ENCODE data around the gene CEP170B. TPM values are rescaled to one million over a fixed set of nuclear protein-coding genes. Genes with fewer than 3 reads are reported as not detected.

Gene CEP170B
- polyA plus RNA-seq, 2 of the 4 experiments (the other 2 are of a cell fraction), result 4.5 to 13.5 TPM

GRCh38 chr14:104935955-104936354, 70.9 kb downstream of the CEP170B start:
- POLR2A ChIA-PET, result interaction anchor here (2.5 to 3.5 kb wide), 2 partner anchors 34 to 37 kb away, joined by 9 to 22 read pairs; no protein-coding TSS in a partner anchor
- CTCF ChIA-PET, result interaction anchor here (1.1 to 8.8 kb wide), 6 partner anchors 11 to 110 kb away, joined by 3 to 86 read pairs (median 29); partner anchors contain the start of gene PLD4
- no peak for FAIRE-seq
- ATAC-seq, result no peak
- peaks cover 7% of the 10 kb centered on the region; the same call in 1 of the 3 replicates for H3K4me1 ChIP-seq
- no peaks in the 10 kb centered on the region for H3K9me3 ChIP-seq
- no peak for TF ChIP-seq SREBF2 (IDR thresholded peaks at IDR 0.05)
- no peak for TF ChIP-seq BHLHE40 (IDR thresholded peaks at IDR 0.05; ENCODE audit: low read depth, low read length)
- no peak for TF ChIP-seq NPAS2 (CRISPR knock-in tag; IDR thresholded peaks at IDR 0.05; ENCODE audit: borderline replicate concordance)
- TF ChIP-seq ZNF302 (CRISPR knock-in tag; IDR thresholded peaks at IDR 0.05), result no peak
- TF ChIP-seq POLR2AphosphoS2 (conservative IDR thresholded peaks at IDR 0.05; ENCODE audit: low read length), result no peak
- TF ChIP-seq, protein P1, sequence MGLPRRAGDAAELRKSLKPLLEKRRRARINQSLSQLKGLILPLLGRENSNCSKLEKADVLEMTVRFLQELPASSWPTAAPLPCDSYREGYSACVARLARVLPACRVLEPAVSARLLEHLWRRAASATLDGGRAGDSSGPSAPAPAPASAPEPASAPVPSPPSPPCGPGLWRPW (IDR thresholded peaks at IDR 0.05), result no peak
- TF ChIP-seq BCL3 (IDR thresholded peaks at IDR 0.05), result no peak
- no peak for TF ChIP-seq MAX (IDR thresholded peaks at IDR 0.05)
- TF ChIP-seq NR3C1 (IDR thresholded peaks at IDR 0.05), result no peak
- TF ChIP-seq HOXA7 (CRISPR knock-in tag; IDR thresholded peaks at IDR 0.05), result no peak
- TF ChIP-seq USF2 (IDR thresholded peaks at IDR 0.05), result no peak
- TF ChIP-seq TP53 (CRISPR knock-in tag; IDR thresholded peaks at IDR 0.05), result no peak
- TF ChIP-seq CHD4 (IDR thresholded peaks at IDR 0.05; ENCODE audit: borderline replicate concordance), result no peak
- no peak for TF ChIP-seq RAD21 (conservative IDR thresholded peaks at IDR 0.05 in 1 of 2, IDR thresholded peaks at IDR 0.05 in 1 of 2)
- TF ChIP-seq CBX2 (IDR thresholded peaks at IDR 0.05; ENCODE audit: borderline replicate concordance, low read depth), result no peak
- TF ChIP-seq PHF8 (IDR thresholded peaks at IDR 0.05; ENCODE audit: borderline replicate concordance, low read depth), result no peak
- TF ChIP-seq, protein P2, sequence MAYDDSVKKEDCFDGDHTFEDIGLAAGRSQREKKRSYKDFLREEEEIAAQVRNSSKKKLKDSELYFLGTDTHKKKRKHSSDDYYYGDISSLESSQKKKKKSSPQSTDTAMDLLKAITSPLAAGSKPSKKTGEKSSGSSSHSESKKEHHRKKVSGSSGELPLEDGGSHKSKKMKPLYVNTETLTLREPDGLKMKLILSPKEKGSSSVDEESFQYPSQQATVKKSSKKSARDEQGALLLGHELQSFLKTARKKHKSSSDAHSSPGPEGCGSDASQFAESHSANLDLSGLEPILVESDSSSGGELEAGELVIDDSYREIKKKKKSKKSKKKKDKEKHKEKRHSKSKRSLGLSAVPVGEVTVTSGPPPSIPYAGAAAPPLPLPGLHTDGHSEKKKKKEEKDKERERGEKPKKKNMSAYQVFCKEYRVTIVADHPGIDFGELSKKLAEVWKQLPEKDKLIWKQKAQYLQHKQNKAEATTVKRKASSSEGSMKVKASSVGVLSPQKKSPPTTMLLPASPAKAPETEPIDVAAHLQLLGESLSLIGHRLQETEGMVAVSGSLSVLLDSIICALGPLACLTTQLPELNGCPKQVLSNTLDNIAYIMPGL (CRISPR knock-in tag; IDR thresholded peaks at IDR 0.05; ENCODE audit: borderline replicate concordance), result no peak
- WGBS (ENCODE audit: missing lambda C conversion rate), result 84% methylated on average over 2 of the region's 2 CpGs
- no peak overlapping the region for H3K4me3 ChIP-seq
- H3K27ac ChIP-seq, result no peak overlapping the region
- no peak overlapping the region for H3K4me2 ChIP-seq
- no peak for DNase-seq (ENCODE audit: low read depth in 1 of 2, low spot score in 1 of 2)

DNA sequence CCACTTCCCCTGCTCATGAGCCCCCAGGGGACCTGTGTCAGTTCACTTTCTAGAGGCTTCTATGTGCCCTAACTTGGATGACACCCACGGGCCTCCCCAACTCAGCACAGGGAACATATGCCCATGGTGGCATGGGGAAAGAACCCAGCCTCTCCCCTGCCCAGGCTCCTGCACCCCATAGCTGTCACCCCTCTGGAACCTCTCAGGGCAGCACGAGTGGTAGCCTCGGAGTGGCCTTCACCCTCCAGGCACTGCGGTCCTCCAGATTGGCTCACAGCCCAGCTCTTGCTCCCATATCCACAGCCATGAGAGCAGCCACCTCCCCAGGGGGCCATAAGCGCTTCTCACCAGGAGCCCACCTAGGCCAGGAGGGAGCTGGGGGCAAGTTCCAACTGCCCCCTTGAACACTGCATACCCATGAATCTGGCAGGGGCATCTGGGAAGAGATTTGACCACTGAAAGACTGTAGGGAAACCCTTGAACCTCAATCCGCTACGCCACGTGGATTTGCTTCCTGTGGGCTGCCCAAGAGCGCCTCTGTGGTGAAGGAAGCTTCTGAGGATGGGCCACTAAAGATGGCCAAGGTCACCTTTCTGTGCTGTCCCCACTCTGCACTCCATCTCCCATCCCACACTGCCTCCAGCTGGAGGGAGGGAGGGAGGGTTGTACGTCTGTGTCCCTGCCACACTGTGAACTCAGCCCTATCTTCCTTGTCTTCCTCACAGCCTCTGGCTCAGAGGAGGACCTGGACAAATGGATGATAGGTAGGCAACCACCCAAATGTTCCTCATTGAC, 71.5 kb downstream of the CEP170B start:
- H3K27ac ChIP-seq, result no peak overlapping the region
- H3K4me2 ChIP-seq, result no peak overlapping the region
- H3K9me3 ChIP-seq, result no peaks in the 10 kb centered on the region
- H3K4me1 ChIP-seq, result peaks cover 7% of the 10 kb centered on the region; the same call in 1 of the 3 replicates
- ATAC-seq (no peak), DNase-seq (ENCODE audit: low read depth in 1 of 2, low spot score in 1 of 2) (no peak), FAIRE-seq (no peak)
- WGBS (ENCODE audit: missing lambda C conversion rate), result 83% methylated on average over 10 of the region's 10 CpGs
- H3K4me3 ChIP-seq, result no peak overlapping the region
- ChIA-PET CTCF (interaction anchor here (0.6 to 8.8 kb wide), 8 partner anchors 11 to 117 kb away, joined by 3 to 86 read pairs (median 6); partner anchors contain the start of gene PLD4), POLR2A (interaction anchor here (1.8 to 2.5 kb wide), 2 partner anchors 34 to 36 kb away, joined by 5 to 9 read pairs; no protein-coding TSS in a partner anchor)
- no peak for TF ChIP-seq EP300 (IDR thresholded peaks at IDR 0.05)
- no peak for TF ChIP-seq NR3C1 (IDR thresholded peaks at IDR 0.05)
- TF ChIP-seq MAFK (IDR thresholded peaks at IDR 0.05; ENCODE audit: partially characterized antibody), result no peak
- TF ChIP-seq, protein P1 (IDR thresholded peaks at IDR 0.05), result no peak
- TF ChIP-seq BHLHE40 (IDR thresholded peaks at IDR 0.05; ENCODE audit: low read depth, low read length), result no peak
- TF ChIP-seq NFE2L2 (conservative IDR thresholded peaks at IDR 0.05; ENCODE audit: low read length), result no peak
- no peak for TF ChIP-seq CHD2 (IDR thresholded peaks at IDR 0.05; ENCODE audit: low read length, partially characterized antibody)
- TF ChIP-seq MYC (IDR thresholded peaks at IDR 0.05; ENCODE audit: borderline replicate concordance, low read length), result no peak
- TF ChIP-seq PHF8 (IDR thresholded peaks at IDR 0.05; ENCODE audit: borderline replicate concordance, low read depth), result no peak
- TF ChIP-seq ZSCAN20 (CRISPR knock-in tag; IDR thresholded peaks at IDR 0.05), result no peak
- TF ChIP-seq JUN (IDR thresholded peaks at IDR 0.05), result no peak
- no peak for TF ChIP-seq RCOR1 (IDR thresholded peaks at IDR 0.05; ENCODE audit: low read depth, low read length)
- no peak for TF ChIP-seq CHD4 (IDR thresholded peaks at IDR 0.05; ENCODE audit: borderline replicate concordance)
- TF ChIP-seq CBX8 (IDR thresholded peaks at IDR 0.05), result no peak
- TF ChIP-seq CTCF (IDR thresholded peaks at IDR 0.05), result no peak
- TF ChIP-seq FOSL2 (IDR thresholded peaks at IDR 0.05), result no peak
- TF ChIP-seq FOSL2 (CRISPR knock-in tag; IDR thresholded peaks at IDR 0.05), result no peak
- TF ChIP-seq ZNF302 (CRISPR knock-in tag; IDR thresholded peaks at IDR 0.05), result no peak
- TF ChIP-seq RFX5 (IDR thresholded peaks at IDR 0.05), result no peak
